Measurements from ENCODE around the gene DPP6.

DPP6 gene

DNA sequence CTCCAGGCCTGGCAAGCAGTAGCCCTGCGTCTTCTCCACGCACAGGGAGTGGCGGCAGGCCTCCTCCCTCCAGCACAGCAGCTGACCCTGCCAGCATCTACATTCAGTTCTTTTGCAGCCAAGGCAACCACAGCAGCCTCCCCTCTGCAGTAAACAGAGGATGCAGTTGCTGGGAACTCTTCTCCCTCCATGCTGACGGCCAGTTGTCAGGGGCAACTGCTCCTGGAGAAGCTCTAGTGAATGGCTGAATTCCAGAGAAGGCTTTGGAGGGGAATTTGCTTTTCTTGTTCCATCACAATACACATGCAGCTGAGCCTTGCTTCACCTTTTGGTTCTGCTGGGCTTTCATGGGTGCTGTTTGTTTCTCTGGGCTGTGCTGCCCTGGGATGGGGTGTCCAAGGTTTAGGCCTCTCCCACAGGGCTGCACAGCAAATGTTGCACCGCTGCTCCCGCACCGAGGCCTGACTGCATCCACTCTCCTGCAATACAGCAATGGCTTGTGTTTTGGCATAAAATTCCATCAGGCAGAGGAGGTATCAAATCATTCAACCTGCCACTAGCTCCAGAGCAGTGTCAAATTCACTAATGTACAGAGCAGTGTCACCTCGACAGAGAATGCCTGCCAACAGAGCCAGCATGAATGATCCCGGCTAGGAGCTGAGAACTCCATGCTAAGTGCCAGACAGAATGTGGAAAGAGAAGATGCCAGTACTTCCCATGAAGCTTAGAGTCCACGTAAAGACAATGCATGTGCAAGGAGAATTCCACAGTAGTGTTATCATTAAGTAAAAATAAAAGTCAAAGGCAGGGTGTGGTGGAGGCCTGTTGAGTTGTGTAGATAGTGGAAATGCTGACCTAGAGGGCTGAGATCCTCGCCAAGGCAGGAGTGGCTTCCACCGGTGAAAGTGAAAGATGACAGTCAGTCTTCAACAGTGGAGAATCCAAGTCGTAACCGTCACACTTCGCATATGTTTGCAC, 399.6 kb downstream of the DPP6 start:
- Histone ChIP-seq H3K36me3 (peaks cover 7% of the 10 kb centered on the region), H3K27me3 (no peaks in the 10 kb centered on the region), H3K4me1 (peaks cover 16% of the 10 kb centered on the region), H3K4me3 (ENCODE audit: low read depth, low read length) (no peak overlapping the region), H3K9me3 (no peaks in the 10 kb centered on the region)
- DNase-seq, result no peak
- TF ChIP-seq, protein P1, sequence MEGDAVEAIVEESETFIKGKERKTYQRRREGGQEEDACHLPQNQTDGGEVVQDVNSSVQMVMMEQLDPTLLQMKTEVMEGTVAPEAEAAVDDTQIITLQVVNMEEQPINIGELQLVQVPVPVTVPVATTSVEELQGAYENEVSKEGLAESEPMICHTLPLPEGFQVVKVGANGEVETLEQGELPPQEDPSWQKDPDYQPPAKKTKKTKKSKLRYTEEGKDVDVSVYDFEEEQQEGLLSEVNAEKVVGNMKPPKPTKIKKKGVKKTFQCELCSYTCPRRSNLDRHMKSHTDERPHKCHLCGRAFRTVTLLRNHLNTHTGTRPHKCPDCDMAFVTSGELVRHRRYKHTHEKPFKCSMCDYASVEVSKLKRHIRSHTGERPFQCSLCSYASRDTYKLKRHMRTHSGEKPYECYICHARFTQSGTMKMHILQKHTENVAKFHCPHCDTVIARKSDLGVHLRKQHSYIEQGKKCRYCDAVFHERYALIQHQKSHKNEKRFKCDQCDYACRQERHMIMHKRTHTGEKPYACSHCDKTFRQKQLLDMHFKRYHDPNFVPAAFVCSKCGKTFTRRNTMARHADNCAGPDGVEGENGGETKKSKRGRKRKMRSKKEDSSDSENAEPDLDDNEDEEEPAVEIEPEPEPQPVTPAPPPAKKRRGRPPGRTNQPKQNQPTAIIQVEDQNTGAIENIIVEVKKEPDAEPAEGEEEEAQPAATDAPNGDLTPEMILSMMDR (IDR thresholded peaks at IDR 0.05; ENCODE audit: low read depth, low read length), result no peak

GRCh38 chr7:154463794-154464193, 411.6 kb downstream of the DPP6 start:
- Histone ChIP-seq H3K27me3 (no peaks in the 10 kb centered on the region; the same call in 1 of the 2 replicates), H3K4me3 (ENCODE audit: low read depth, low read length) (no peak overlapping the region), H3K9me3 (no peaks in the 10 kb centered on the region), H3K36me3 (no peaks in the 10 kb centered on the region), H3K4me1 (no peaks in the 10 kb centered on the region)
- DNase-seq, result no peak
- TF ChIP-seq, protein P1 (IDR thresholded peaks at IDR 0.05; ENCODE audit: low read depth, low read length), result no peak

DNA sequence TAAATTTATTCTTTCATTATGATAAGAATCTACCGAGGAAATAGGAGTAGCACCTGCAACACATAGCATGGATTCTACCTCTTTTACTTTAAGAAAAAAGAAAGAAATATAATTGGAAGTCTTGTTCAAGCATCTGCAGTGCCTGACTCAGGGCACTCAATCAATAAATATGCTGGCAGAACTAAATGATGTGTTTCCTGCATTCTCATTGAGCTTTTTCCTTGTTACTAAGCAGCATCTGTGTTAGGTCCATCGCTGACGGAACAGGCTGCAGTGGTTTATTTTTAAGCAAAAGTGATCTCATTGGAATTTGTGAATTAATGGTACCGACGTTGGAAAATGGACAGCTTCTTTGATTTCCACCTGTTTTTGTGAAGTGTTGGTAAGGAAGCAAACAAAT, 417.5 kb downstream of the DPP6 start:
- TF ChIP-seq, protein P1 (IDR thresholded peaks at IDR 0.05; ENCODE audit: low read depth, low read length), result no peak
- H3K4me3 ChIP-seq (ENCODE audit: low read depth, low read length), result no peak overlapping the region
- no peaks in the 10 kb centered on the region for H3K4me1 ChIP-seq
- no peaks in the 10 kb centered on the region for H3K27me3 ChIP-seq
- no peaks in the 10 kb centered on the region for H3K36me3 ChIP-seq
- DNase-seq, result no peak
- H3K9me3 ChIP-seq, result no peaks in the 10 kb centered on the region

DNA sequence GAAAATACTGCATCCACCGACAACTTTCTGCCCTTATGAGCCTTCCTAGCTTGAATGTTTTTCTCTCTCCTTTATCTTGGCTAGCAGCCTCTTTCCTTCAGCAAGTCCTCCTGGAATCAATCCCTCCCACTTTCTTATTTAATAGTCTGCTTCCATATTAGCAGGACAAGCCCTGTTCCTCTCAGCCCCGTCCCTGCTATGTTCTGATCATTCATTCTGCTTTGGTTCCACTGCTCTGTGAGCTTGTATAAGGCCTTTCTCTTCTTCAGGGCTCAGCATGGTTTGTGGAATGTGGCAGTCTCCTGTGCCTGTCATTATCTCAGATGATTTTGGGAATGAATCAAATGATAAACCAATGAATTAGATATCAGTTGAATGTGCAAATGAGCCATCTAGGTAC, 420.1 kb downstream of the DPP6 start:
- Histone ChIP-seq H3K4me1 (no peaks in the 10 kb centered on the region), H3K9me3 (no peaks in the 10 kb centered on the region), H3K4me3 (ENCODE audit: low read depth, low read length) (no peak overlapping the region), H3K36me3 (peaks cover 14% of the 10 kb centered on the region), H3K27me3 (no peaks in the 10 kb centered on the region)
- no peak for DNase-seq
- TF ChIP-seq, protein P1 (IDR thresholded peaks at IDR 0.05; ENCODE audit: low read depth, low read length), result no peak

- H3K36me3 ChIP-seq, result peaks cover 14% of the 10 kb centered on the region
- H3K27me3 ChIP-seq, result no peaks in the 10 kb centered on the region
- H3K4me3 ChIP-seq (ENCODE audit: low read depth, low read length), result no peak overlapping the region
- no peak for DNase-seq
- H3K4me1 ChIP-seq, result no peaks in the 10 kb centered on the region
- TF ChIP-seq, protein P1 (IDR thresholded peaks at IDR 0.05; ENCODE audit: low read depth, low read length), result no peak
- no peaks in the 10 kb centered on the region for H3K9me3 ChIP-seq
These were observed 421.2 kb downstream of the DPP6 start for GRCh38 chr7:154473360-154473759.

GRCh38 chr7:154474903-154475520, 422.8 kb downstream of the DPP6 start:
- Histone ChIP-seq H3K9me3 (no peaks in the 10 kb centered on the region), H3K36me3 (peaks cover 14% of the 10 kb centered on the region), H3K4me1 (no peaks in the 10 kb centered on the region), H3K4me3 (ENCODE audit: low read depth, low read length) (no peak overlapping the region), H3K27me3 (no peaks in the 10 kb centered on the region)
- TF ChIP-seq, protein P1 (IDR thresholded peaks at IDR 0.05; ENCODE audit: low read depth, low read length), result no peak
- no peak for DNase-seq

Measured in BE2C (cell line).